Thyroid gland (tissue), 4 donors: ENCODE data around the gene C10orf71. TPM values are rescaled to one million over a fixed set of nuclear protein-coding genes. Genes with fewer than 3 reads are reported as not detected.

ENCODE experiments used
- DNase-seq, 2 donors: peaks; one replicate each; pipeline ENCODE4 v3.0.0-alpha.2; 2019
- H3K27ac ChIP-seq, 3 donors: fragments of 200-600 bp; sonication (generic); 1 replicate in 2 of 3; 2 replicates in 1 of 3; pipeline ENCODE4 v1.5.1; 2016 to 2019; ENCODE audit warnings: mild to moderate bottlenecking in 1 of 3, moderate library complexity in 1 of 3
- H3K27me3 ChIP-seq: fragments of 200-600 bp; sonication (generic); one replicate; pipeline ENCODE4 v1.5.1; 2019
- H3K36me3 ChIP-seq, 2 donors: fragments of 200-600 bp; sonication (generic); one replicate each; pipeline ENCODE4 v1.5.1; 2016 to 2019
- H3K4me1 ChIP-seq, 2 donors: fragments of 200-600 bp; sonication (generic); one replicate each; pipeline ENCODE4 v1.5.1; 2017 to 2019
- H3K4me3 ChIP-seq, 3 donors: fragments of 200-600 bp; sonication (generic); replicated peaks in 1 of 3; 1 replicate in 2 of 3; 2 replicates in 1 of 3; pipeline ENCODE4 v1.5.1; 2016; ENCODE audit warnings: mild to moderate bottlenecking in 1 of 3
- H3K9me3 ChIP-seq: fragments of 200-600 bp; sonication (generic); one replicate; pipeline ENCODE4 v1.5.1; 2017
- POLR2A ChIP-seq, 2 donors: fragments of 450-650 bp; IDR thresholded peaks; one replicate each; pipeline ENCODE4 v1.6.1; 2017; ENCODE audit warnings: antibody characterized with exemption in 2 of 2, mild to moderate bottlenecking in 2 of 2, moderate library complexity in 1 of 2
- WGBS, 2 donors: methylation state at CpG; one replicate each; pipeline ENCODE4 v1.1.5; 2017; 5-methylcytosine and 5-hydroxymethylcytosine counted together
- intact Hi-C: fragments of 100-400 bp; cut with DNase I; formaldehyde crosslinking; loops from one replicate; pipeline ENCODE4 v1.15.1; 2023
- total RNA-seq, 4 donors: library from RNA; depleted of rRNA; stranded (reverse); fragments of >200 nt; gene quantifications; one replicate each; pipeline ENCODE4 v1.2.3, GENCODE V29; 2016
- TF ChIP-seq, protein P1 (sequence below), 6 experiments: fragments of 200-600 bp in 3 of 6; fragments of 450-650 bp in 3 of 6; sonication (generic) in 3 of 6; IDR thresholded peaks; one replicate each; pipeline ENCODE4 v1.5.1; 2016 to 2019; ENCODE audit warnings: antibody characterized with exemption in 6 of 6, mild to moderate bottlenecking in 2 of 6, inconsistent platforms in 1 of 6, moderate library complexity in 1 of 6

C10orf71 gene
- total RNA-seq, 4 donors from 2014 or later: not detected

DNA sequence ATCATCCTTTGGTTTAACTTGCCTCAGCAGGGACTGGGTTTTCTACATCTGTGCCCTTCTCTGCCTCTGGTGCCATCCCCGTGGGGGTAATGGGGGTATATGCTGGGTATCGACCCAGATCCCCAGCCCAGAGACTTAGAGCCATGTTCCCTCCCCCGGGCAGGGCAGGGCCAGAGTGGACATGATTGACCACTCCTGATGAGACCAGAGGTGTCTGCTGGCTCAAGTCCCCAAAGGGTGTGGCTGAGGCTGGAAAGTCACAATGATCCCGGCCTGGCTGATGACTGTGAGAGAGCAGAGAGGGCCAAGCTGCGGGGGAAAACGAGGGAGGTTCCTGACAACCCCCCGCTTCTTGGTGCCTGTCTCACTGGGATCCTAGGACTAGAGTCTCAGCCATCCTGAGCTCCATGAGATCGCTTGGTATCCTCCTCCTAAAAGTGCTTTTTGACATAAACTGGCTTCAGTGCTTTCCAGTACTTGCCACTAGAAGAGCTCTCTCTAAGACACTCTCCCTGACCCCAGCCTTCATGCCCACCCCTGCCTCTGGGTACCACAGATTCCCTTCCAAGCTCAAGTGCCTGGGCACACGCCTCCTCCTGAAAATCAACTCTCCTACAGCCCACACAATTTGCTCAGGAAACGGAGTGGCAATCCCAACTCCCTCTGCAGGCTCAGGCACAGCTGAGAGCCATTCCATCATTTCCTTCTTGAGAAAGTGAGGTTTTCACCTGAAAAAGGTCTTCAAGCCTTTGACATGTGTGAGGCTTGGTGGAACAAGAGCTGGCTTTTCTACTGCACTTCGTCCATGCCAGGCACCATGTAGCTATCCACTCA lies 63.0 kb downstream of the C10orf71 start:
- Histone ChIP-seq H3K9me3 (no peaks in the 10 kb centered on the region), H3K27me3 (no peaks in the 10 kb centered on the region), H3K36me3 (no peaks in the 10 kb centered on the region), H3K4me3 (no peak overlapping the region), H3K4me1 (no peaks in the 10 kb centered on the region), H3K27ac (no peak overlapping the region)
- TF ChIP-seq, protein P1, sequence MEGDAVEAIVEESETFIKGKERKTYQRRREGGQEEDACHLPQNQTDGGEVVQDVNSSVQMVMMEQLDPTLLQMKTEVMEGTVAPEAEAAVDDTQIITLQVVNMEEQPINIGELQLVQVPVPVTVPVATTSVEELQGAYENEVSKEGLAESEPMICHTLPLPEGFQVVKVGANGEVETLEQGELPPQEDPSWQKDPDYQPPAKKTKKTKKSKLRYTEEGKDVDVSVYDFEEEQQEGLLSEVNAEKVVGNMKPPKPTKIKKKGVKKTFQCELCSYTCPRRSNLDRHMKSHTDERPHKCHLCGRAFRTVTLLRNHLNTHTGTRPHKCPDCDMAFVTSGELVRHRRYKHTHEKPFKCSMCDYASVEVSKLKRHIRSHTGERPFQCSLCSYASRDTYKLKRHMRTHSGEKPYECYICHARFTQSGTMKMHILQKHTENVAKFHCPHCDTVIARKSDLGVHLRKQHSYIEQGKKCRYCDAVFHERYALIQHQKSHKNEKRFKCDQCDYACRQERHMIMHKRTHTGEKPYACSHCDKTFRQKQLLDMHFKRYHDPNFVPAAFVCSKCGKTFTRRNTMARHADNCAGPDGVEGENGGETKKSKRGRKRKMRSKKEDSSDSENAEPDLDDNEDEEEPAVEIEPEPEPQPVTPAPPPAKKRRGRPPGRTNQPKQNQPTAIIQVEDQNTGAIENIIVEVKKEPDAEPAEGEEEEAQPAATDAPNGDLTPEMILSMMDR (IDR thresholded peaks at IDR 0.05): no peak
- no peak for TF ChIP-seq POLR2A (IDR thresholded peaks at IDR 0.05)
- WGBS, 2 donors: 75 to 81% methylated on average over 9 to 11 of the region's 11 CpGs
- intact Hi-C loops: no loop called here
- no peak for DNase-seq

GRCh38 chr10:49362596-49363260 lies 63.8 kb downstream of the C10orf71 start:
- no peak overlapping the region for H3K4me3 ChIP-seq
- 86 to 90% methylated on average over 10 of the region's 10 CpGs for WGBS, 2 donors
- intact Hi-C loops: no loop called here
- no peak for TF ChIP-seq POLR2A (IDR thresholded peaks at IDR 0.05)
- TF ChIP-seq, protein P1 (IDR thresholded peaks at IDR 0.05): no peak
- no peaks in the 10 kb centered on the region for H3K27me3 ChIP-seq
- H3K9me3 ChIP-seq: no peaks in the 10 kb centered on the region
- no peaks in the 10 kb centered on the region for H3K4me1 ChIP-seq
- no peak for DNase-seq
- H3K36me3 ChIP-seq: no peaks in the 10 kb centered on the region
- no peak overlapping the region for H3K27ac ChIP-seq

DNA sequence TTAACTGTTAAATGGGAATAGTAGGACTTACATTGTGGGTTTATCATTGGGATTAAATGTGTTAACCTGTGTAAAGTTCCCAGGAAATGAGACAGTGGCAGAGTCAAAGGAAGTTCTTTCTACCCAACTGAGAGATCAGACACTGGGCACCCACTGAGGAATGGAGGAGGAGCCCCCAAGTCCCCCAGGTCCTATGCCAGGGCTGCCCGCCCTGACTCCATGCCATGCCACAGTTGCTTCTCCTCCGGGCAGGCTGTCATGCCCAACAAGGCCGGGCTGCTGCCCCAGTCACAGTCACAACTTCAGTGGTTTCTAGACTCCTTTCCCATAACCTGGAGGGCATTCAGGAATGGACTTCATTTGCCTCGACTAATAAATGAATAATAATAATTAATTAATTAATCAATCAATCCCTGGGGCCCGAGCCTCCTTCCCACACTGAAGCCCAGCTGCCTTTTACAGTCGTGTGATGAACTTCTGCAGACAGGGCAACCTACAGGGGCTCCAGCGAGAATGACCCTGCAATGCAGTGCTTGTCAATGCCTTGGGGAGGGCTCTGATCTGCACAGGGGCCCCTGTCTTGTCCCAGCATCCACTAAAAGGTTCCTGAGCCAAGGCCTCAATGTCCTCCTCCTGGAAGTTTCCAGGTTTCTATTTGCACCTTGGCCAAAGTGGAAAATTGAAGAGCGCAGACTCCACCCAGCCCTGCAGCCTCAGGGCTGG lies 64.5 kb downstream of the C10orf71 start:
- TF ChIP-seq, protein P1 (IDR thresholded peaks at IDR 0.05): no peak
- no peak for TF ChIP-seq POLR2A (IDR thresholded peaks at IDR 0.05)
- H3K36me3 ChIP-seq: no peaks in the 10 kb centered on the region
- DNase-seq: no peak
- H3K27me3 ChIP-seq: no peaks in the 10 kb centered on the region
- no peaks in the 10 kb centered on the region for H3K4me1 ChIP-seq
- no peak overlapping the region for H3K27ac ChIP-seq
- intact Hi-C loops: no loop called here
- H3K4me3 ChIP-seq: no peak overlapping the region
- H3K9me3 ChIP-seq: no peaks in the 10 kb centered on the region
- 88 to 93% methylated on average over 8 of the region's 8 CpGs for WGBS, 2 donors

DNA sequence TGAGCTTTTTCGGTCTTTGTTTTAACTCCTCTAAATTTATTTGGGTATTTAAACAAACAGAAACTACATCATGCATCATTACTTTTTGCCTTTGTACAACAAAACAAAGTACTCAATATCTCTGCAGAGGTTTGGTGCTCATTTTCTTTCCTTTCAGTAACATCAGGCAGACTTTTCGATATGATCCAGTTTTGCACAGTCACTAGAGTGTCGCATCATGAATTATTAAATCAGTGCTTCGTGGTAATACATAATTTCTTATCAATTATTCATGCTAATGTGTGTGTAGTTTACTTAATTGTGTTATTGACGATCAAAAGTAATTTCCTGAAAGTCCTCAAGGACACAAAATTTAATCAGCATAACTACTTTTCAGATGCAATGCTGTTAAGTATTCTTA lies 65.1 kb downstream of the C10orf71 start:
- Histone ChIP-seq H3K27ac (no peak overlapping the region), H3K36me3 (no peaks in the 10 kb centered on the region), H3K27me3 (no peaks in the 10 kb centered on the region), H3K4me3 (no peak overlapping the region), H3K9me3 (no peaks in the 10 kb centered on the region), H3K4me1 (no peaks in the 10 kb centered on the region)
- 84 to 86% methylated on average over 5 of the region's 5 CpGs for WGBS, 2 donors
- TF ChIP-seq POLR2A (IDR thresholded peaks at IDR 0.05): no peak
- TF ChIP-seq, protein P1 (IDR thresholded peaks at IDR 0.05): no peak
- DNase-seq: no peak
- intact Hi-C loops: no loop called here
